Activated CD4-positive, alpha-beta T cell treated with anti-CD3 and anti-CD28 coated beads, Interleukin-2, amount 10 ng/mL, durations not matched to agents 24 days and 14 days (primary cell): ENCODE data around the gene PTPRK. TPM values are rescaled to one million over a fixed set of nuclear protein-coding genes. Genes with fewer than 3 reads are reported as not detected.

ENCODE experiments used
- DNase-seq: peaks from one replicate; pipeline ENCODE4 v3.0.0; 2022
- H3K27ac Mint-ChIP-seq: one replicate; pipeline ENCODE4 v1.8.0; 2022; ENCODE audit warnings: mild to moderate bottlenecking, mixed read lengths
- H3K27me3 Mint-ChIP-seq: one replicate; pipeline ENCODE4 v1.8.0; 2022; ENCODE audit warnings: mixed read lengths
- H3K36me3 Mint-ChIP-seq: one replicate; pipeline ENCODE4 v1.8.0; 2022; ENCODE audit warnings: low read depth, mild to moderate bottlenecking, mixed read lengths
- H3K4me1 Mint-ChIP-seq: one replicate; pipeline ENCODE4 v1.8.0; 2021; ENCODE audit warnings: mixed read lengths
- H3K4me3 Mint-ChIP-seq: one replicate; pipeline ENCODE4 v1.8.0; 2022; ENCODE audit warnings: mild to moderate bottlenecking, moderate library complexity, mixed read lengths
- H3K9me3 Mint-ChIP-seq: one replicate; pipeline ENCODE4 v1.8.0; 2021; ENCODE audit warnings: mixed read lengths
- intact Hi-C: fragments of 100-400 bp; cut with micrococcal nuclease; formaldehyde crosslinking; loops from one replicate; pipeline ENCODE4 v1.15.1; 2023
- total RNA-seq: library from RNA; stranded (reverse); gene quantifications from 2 replicates; pipeline ENCODE4 v1.2.3, GENCODE V29; 2022

PTPRK gene
- total RNA-seq, 1 donor from 2014 or later: 3.6 TPM

- Mint-ChIP-seq H3K27ac (no peak overlapping the region), H3K27me3 (peaks cover 5% of the 10 kb centered on the region), H3K36me3 (no peaks in the 10 kb centered on the region), H3K4me1 (peaks cover 10% of the 10 kb centered on the region), H3K9me3 (peaks cover 8% of the 10 kb centered on the region), H3K4me3 (no peak overlapping the region)
- intact Hi-C loops: no loop called here
- DNase-seq: no peak
Observed at GRCh38 chr6:128135325-128135724, 385.1 kb downstream of the PTPRK start.

DNA sequence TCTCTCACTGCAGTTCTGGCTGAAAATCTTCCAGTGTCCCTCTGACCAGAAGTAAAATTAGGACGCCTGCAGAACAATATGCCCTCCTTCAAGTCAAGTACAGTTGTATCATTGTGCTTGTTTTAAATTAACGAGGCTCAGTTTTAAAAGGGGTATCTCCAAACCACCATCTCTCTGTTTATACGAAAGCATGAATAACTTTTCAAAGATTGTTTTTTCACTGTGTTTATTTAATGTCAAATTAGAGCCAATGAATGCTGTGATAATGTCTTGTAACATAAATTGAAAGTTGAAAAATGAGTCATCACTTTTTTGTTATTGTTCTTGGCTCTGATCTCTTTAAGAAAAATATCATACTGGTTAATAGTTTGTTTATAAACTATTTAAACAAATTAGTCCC is 388.8 kb downstream of the PTPRK start:
- intact Hi-C loops: no loop called here

GRCh38 chr6:128131036-128131435 is 389.4 kb downstream of the PTPRK start:
- Mint-ChIP-seq H3K4me1 (peaks cover 10% of the 10 kb centered on the region), H3K36me3 (no peaks in the 10 kb centered on the region)

More for the DNA sequence above, 388.8 kb downstream of the PTPRK start:
- Mint-ChIP-seq H3K27me3 (no peaks in the 10 kb centered on the region), H3K9me3 (peaks cover 16% of the 10 kb centered on the region), H3K27ac (no peak overlapping the region), H3K36me3 (no peaks in the 10 kb centered on the region), H3K4me3 (no peak overlapping the region), H3K4me1 (peaks cover 10% of the 10 kb centered on the region)
- DNase-seq: no peak

GRCh38 chr6:128129679-128130078 is 390.7 kb downstream of the PTPRK start:
- Mint-ChIP-seq H3K27me3 (no peaks in the 10 kb centered on the region), H3K4me3 (no peak overlapping the region), H3K9me3 (peaks cover 14% of the 10 kb centered on the region), H3K4me1 (peaks cover 7% of the 10 kb centered on the region), H3K27ac (no peak overlapping the region), H3K36me3 (no peaks in the 10 kb centered on the region)
- intact Hi-C loops: no loop called here
- no peak for DNase-seq

More at GRCh38 chr6:128131036-128131435, 389.4 kb downstream of the PTPRK start:
- intact Hi-C loops: no loop called here
- Mint-ChIP-seq H3K27me3 (no peaks in the 10 kb centered on the region), H3K9me3 (peaks cover 19% of the 10 kb centered on the region), H3K27ac (no peak overlapping the region), H3K4me3 (no peak overlapping the region)
- no peak for DNase-seq

GRCh38 chr6:128127650-128128049 is 392.7 kb downstream of the PTPRK start:
- Mint-ChIP-seq H3K27me3 (no peaks in the 10 kb centered on the region), H3K4me1 (peaks cover 8% of the 10 kb centered on the region)

DNA sequence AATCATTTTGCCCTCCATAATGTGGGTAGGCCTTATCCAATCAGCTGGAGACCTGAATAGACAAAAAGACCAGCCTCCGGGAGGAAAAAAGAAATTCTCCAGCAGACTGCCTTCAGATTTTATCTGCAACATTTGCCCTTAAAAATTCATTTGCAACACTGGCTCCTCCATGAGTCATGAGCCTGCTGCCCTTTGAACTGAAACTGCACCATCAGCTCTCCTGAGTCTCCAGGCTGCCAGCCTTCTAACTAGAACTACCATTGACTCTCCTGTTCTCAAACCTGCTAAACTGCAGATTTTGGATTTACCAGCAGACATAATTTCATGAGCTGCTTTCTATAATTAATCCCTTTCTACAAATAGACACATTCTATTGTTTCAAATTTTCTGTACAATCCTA is 395.7 kb downstream of the PTPRK start:
- intact Hi-C loops: no loop called here
- no peaks in the 10 kb centered on the region for H3K27me3 Mint-ChIP-seq
- DNase-seq: no peak
- peaks cover 11% of the 10 kb centered on the region for H3K9me3 Mint-ChIP-seq
- H3K27ac Mint-ChIP-seq: no peak overlapping the region
- H3K4me3 Mint-ChIP-seq: no peak overlapping the region
- no peaks in the 10 kb centered on the region for H3K36me3 Mint-ChIP-seq
- H3K4me1 Mint-ChIP-seq: peaks cover 8% of the 10 kb centered on the region

More at GRCh38 chr6:128127650-128128049, 392.7 kb downstream of the PTPRK start:
- no peak for DNase-seq
- no peaks in the 10 kb centered on the region for H3K36me3 Mint-ChIP-seq
- peaks cover 14% of the 10 kb centered on the region for H3K9me3 Mint-ChIP-seq
- no peak overlapping the region for H3K4me3 Mint-ChIP-seq
- H3K27ac Mint-ChIP-seq: no peak overlapping the region
- intact Hi-C loops: no loop called here

DNA sequence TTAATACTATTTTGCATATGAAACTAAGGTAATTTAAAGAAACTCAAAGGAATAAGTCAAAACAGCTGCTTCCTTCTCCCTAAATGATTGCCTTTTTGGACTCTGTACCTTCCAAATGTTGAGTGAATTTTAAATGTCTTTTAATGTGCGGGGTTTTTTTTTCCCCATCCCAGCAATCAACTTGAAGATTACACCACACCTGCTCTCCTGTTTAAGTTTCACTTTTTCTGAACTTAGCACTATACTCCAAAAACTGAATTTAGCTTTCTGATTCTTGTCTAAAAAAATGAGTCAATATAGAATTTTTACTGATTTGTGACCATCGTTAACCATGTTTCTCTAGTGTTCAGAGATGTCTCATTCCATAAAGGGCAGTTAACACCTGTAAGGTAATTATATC is 398.8 kb downstream of the PTPRK start:
- peaks cover 8% of the 10 kb centered on the region for H3K4me1 Mint-ChIP-seq
- DNase-seq: no peak
- no peak overlapping the region for H3K27ac Mint-ChIP-seq
- H3K4me3 Mint-ChIP-seq: no peak overlapping the region
- H3K9me3 Mint-ChIP-seq: peaks cover 3% of the 10 kb centered on the region
- no peaks in the 10 kb centered on the region for H3K36me3 Mint-ChIP-seq
- intact Hi-C loops: no loop called here
- H3K27me3 Mint-ChIP-seq: no peaks in the 10 kb centered on the region

GRCh38 chr6:128121190-128121589 is 399.2 kb downstream of the PTPRK start:
- no peaks in the 10 kb centered on the region for H3K9me3 Mint-ChIP-seq
- H3K27ac Mint-ChIP-seq: no peak overlapping the region
- H3K27me3 Mint-ChIP-seq: no peaks in the 10 kb centered on the region
- DNase-seq: no peak
- H3K4me1 Mint-ChIP-seq: peaks cover 8% of the 10 kb centered on the region
- H3K4me3 Mint-ChIP-seq: no peak overlapping the region
- intact Hi-C loops: no loop called here
- no peaks in the 10 kb centered on the region for H3K36me3 Mint-ChIP-seq

- Mint-ChIP-seq H3K9me3 (peaks cover 3% of the 10 kb centered on the region), H3K27me3 (peaks cover 2% of the 10 kb centered on the region), H3K4me1 (peaks cover 3% of the 10 kb centered on the region), H3K4me3 (no peak overlapping the region), H3K27ac (no peak overlapping the region), H3K36me3 (no peaks in the 10 kb centered on the region)
- no peak for DNase-seq
- intact Hi-C loops: no loop called here
Observed at GRCh38 chr6:128118401-128118800, 402.0 kb downstream of the PTPRK start.

- Mint-ChIP-seq H3K36me3 (no peaks in the 10 kb centered on the region), H3K4me1 (peaks cover 4% of the 10 kb centered on the region), H3K4me3 (no peak overlapping the region), H3K27me3 (peaks cover 2% of the 10 kb centered on the region), H3K27ac (no peak overlapping the region), H3K9me3 (peaks cover 3% of the 10 kb centered on the region)
- no peak for DNase-seq
- intact Hi-C loops: no loop called here
Observed at GRCh38 chr6:128117916-128118315, 402.5 kb downstream of the PTPRK start.

DNA sequence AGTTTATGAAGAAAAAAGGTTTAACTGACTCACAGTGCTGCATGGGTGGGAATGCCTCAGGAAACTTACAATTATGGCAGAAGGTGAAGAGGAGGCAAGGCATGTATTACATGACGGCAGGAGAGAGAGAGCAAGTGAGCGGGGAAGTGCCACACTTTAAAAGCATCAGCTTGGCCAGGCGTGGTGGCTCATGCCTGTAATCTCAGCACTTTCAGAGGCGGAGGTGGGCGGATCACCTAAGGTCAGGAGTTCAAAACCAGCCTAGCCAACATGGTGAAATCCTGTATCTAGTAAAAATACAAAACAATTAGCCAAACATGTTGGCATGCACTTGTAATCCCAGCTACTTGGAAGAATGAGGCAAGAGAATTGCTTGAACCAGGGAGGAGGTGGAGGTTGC is 406.2 kb downstream of the PTPRK start:
- no peak overlapping the region for H3K4me3 Mint-ChIP-seq
- no peak for DNase-seq
- H3K27me3 Mint-ChIP-seq: peaks cover 2% of the 10 kb centered on the region
- no peaks in the 10 kb centered on the region for H3K36me3 Mint-ChIP-seq
- intact Hi-C loops: no loop called here
- H3K9me3 Mint-ChIP-seq: peaks cover 3% of the 10 kb centered on the region
- H3K4me1 Mint-ChIP-seq: peaks cover 9% of the 10 kb centered on the region
- no peak overlapping the region for H3K27ac Mint-ChIP-seq

GRCh38 chr6:128112494-128112893 is 407.9 kb downstream of the PTPRK start:
- peaks cover 3% of the 10 kb centered on the region for H3K9me3 Mint-ChIP-seq
- H3K27me3 Mint-ChIP-seq: peaks cover 2% of the 10 kb centered on the region
- intact Hi-C loops: no loop called here
- DNase-seq: no peak
- H3K36me3 Mint-ChIP-seq: no peaks in the 10 kb centered on the region
- no peak overlapping the region for H3K27ac Mint-ChIP-seq
- peak overlapping the region; percentile 62 for H3K4me3 Mint-ChIP-seq
- H3K4me1 Mint-ChIP-seq: peaks cover 9% of the 10 kb centered on the region

DNA sequence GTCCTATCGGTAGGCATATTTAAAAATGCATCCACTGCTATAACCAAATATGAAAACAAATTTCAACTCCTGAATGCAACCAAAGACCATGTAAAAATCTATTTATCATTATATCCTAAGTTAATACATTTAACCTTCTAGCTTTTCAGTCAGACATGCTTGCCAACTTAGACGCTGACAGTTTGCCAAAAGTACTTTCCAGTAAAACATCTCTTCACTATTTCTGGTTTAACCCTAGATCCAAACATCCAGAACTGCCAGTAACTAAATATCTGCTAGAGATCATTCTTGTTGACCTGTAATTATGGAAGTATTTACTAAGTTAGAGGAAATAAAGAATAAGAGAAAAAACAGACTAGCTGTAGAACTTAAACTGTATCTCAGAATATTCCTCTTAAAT is 409.3 kb downstream of the PTPRK start:
- no peaks in the 10 kb centered on the region for H3K36me3 Mint-ChIP-seq
- H3K4me3 Mint-ChIP-seq: no peak overlapping the region
- no peak for DNase-seq
- no peak overlapping the region for H3K27ac Mint-ChIP-seq
- peaks cover 9% of the 10 kb centered on the region for H3K4me1 Mint-ChIP-seq
- intact Hi-C loops: no loop called here
- H3K27me3 Mint-ChIP-seq: peaks cover 2% of the 10 kb centered on the region
- peaks cover 3% of the 10 kb centered on the region for H3K9me3 Mint-ChIP-seq

GRCh38 chr6:128107682-128108081 is 412.7 kb downstream of the PTPRK start:
- H3K9me3 Mint-ChIP-seq: no peaks in the 10 kb centered on the region
- H3K4me3 Mint-ChIP-seq: no peak overlapping the region
- no peaks in the 10 kb centered on the region for H3K27me3 Mint-ChIP-seq
- DNase-seq: no peak
- intact Hi-C loops: no loop called here
- H3K4me1 Mint-ChIP-seq: peaks cover 5% of the 10 kb centered on the region
- no peaks in the 10 kb centered on the region for H3K36me3 Mint-ChIP-seq
- H3K27ac Mint-ChIP-seq: no peak overlapping the region

DNA sequence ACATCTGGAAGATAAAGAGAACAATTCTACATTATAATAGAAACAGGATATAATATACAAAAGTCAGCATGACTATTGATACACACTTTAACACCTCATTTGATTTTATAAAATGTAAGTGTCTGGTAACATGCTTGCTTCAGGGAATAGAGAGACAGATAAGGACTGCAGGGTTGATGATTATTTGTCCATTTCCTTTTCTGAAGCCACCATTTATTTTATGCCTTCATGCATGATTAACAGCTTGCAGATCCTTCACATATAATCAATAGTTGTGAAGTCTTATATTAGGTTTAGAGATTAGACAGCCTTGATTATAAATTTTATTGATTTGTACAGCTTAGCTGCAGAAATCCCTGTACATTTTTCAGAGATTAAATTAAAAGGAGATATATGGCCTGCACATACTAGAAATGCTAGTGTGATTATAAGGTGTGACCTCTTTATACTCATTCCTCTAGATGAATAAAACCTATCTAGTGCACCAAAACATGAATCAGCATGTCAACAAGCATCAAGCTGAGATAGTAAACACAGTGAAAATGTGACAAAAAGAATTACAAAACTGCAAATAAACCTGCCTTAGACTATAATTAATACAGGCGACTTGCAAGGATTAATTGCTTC is 420.7 kb downstream of the PTPRK start:
- H3K36me3 Mint-ChIP-seq: no peaks in the 10 kb centered on the region

More for the DNA sequence above, 420.7 kb downstream of the PTPRK start:
- H3K27ac Mint-ChIP-seq: no peak overlapping the region
- peaks cover 14% of the 10 kb centered on the region for H3K4me1 Mint-ChIP-seq
- H3K27me3 Mint-ChIP-seq: no peaks in the 10 kb centered on the region
- intact Hi-C loops: loop anchor here (5.0 to 10.0 kb wide), 4 partner anchors 127 to 558 kb away; partner anchors contain the start of gene THEMIS
- peaks cover 2% of the 10 kb centered on the region for H3K9me3 Mint-ChIP-seq
- no peak for DNase-seq
- no peak overlapping the region for H3K4me3 Mint-ChIP-seq
